ENCODE results near the gene CNTN3.

The CNTN3 gene

GRCh38 chr3:74642876-74643275 lies 28.4 kb upstream of the CNTN3 start:
- no peak for TF ChIP-seq CREB1 (IDR thresholded peaks at IDR 0.05; ENCODE audit: low read depth)
- no peak for TF ChIP-seq CEBPB (IDR thresholded peaks at IDR 0.05)
- TF ChIP-seq FOXM1 (IDR thresholded peaks at IDR 0.05; ENCODE audit: borderline replicate concordance, low read depth): no peak
- TF ChIP-seq, protein P1, sequence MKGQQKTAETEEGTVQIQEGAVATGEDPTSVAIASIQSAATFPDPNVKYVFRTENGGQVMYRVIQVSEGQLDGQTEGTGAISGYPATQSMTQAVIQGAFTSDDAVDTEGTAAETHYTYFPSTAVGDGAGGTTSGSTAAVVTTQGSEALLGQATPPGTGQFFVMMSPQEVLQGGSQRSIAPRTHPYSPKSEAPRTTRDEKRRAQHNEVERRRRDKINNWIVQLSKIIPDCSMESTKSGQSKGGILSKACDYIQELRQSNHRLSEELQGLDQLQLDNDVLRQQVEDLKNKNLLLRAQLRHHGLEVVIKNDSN (IDR thresholded peaks at IDR 0.05): no peak
- TF ChIP-seq YY1 (IDR thresholded peaks at IDR 0.05; ENCODE audit: low read depth): no peak
- TF ChIP-seq ZBTB7A (IDR thresholded peaks at IDR 0.05; ENCODE audit: low read depth): no peak
- TF ChIP-seq NFIC (IDR thresholded peaks at IDR 0.05): no peak
- TF ChIP-seq REST (IDR thresholded peaks at IDR 0.05; ENCODE audit: low read depth): no peak
- TF ChIP-seq TAF1 (IDR thresholded peaks at IDR 0.05; ENCODE audit: low read depth): no peak
- no peak for TF ChIP-seq TEAD4 (IDR thresholded peaks at IDR 0.05)
- TF ChIP-seq RAD21 (IDR thresholded peaks at IDR 0.05; ENCODE audit: low read depth): no peak
- TF ChIP-seq TCF12 (IDR thresholded peaks at IDR 0.05; ENCODE audit: low read depth): no peak
- TF ChIP-seq EP300 (IDR thresholded peaks at IDR 0.05; ENCODE audit: borderline replicate concordance): no peak
- no peak for TF ChIP-seq EGR1 (IDR thresholded peaks at IDR 0.05)
- TF ChIP-seq, protein P2, sequence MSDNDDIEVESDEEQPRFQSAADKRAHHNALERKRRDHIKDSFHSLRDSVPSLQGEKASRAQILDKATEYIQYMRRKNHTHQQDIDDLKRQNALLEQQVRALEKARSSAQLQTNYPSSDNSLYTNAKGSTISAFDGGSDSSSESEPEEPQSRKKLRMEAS (IDR thresholded peaks at IDR 0.05): no peak

- no peak for TF ChIP-seq EGR1 (IDR thresholded peaks at IDR 0.05)
- TF ChIP-seq FOXM1 (IDR thresholded peaks at IDR 0.05; ENCODE audit: borderline replicate concordance, low read depth): no peak
- no peak for TF ChIP-seq YY1 (IDR thresholded peaks at IDR 0.05; ENCODE audit: low read depth)
Observed at GRCh38 chr3:74640211-74640610, 25.8 kb upstream of the CNTN3 start.

GRCh38 chr3:74639681-74640080 lies 25.2 kb upstream of the CNTN3 start:
- TF ChIP-seq TEAD4 (IDR thresholded peaks at IDR 0.05) (no peak), TCF12 (IDR thresholded peaks at IDR 0.05; ENCODE audit: low read depth) (no peak), REST (IDR thresholded peaks at IDR 0.05; ENCODE audit: low read depth) (no peak), YY1 (IDR thresholded peaks at IDR 0.05; ENCODE audit: low read depth) (no peak)

DNA sequence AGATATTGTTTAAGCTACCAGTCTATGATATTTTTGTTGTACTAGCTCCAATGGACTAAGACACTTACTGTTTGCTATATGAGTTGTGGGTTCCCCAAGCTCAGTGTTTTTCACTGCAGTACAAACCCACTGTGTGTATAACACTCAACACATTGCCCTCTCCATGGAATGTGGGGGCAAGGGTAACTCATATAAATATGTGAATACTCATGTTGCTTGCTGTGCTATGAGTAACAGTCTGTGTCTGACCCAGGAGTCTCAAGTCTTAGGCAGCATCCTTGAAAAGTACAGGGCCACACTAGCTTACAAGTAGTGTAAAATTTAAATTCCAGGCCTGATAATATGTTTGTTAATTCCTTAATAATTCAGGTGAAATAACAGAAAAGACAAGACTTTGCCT lies 22.5 kb upstream of the CNTN3 start:
- no peak for TF ChIP-seq EP300 (IDR thresholded peaks at IDR 0.05; ENCODE audit: borderline replicate concordance)
- TF ChIP-seq, protein P1 (IDR thresholded peaks at IDR 0.05): no peak
- TF ChIP-seq, protein P2 (IDR thresholded peaks at IDR 0.05): no peak
- no peak for TF ChIP-seq CREB1 (IDR thresholded peaks at IDR 0.05; ENCODE audit: low read depth)
- no peak for TF ChIP-seq EGR1 (IDR thresholded peaks at IDR 0.05)
- no peak for TF ChIP-seq FOXM1 (IDR thresholded peaks at IDR 0.05; ENCODE audit: borderline replicate concordance, low read depth)
- TF ChIP-seq CEBPB (IDR thresholded peaks at IDR 0.05): no peak
- no peak for TF ChIP-seq TCF12 (IDR thresholded peaks at IDR 0.05; ENCODE audit: low read depth)
- TF ChIP-seq ZBTB7A (IDR thresholded peaks at IDR 0.05; ENCODE audit: low read depth): no peak
- no peak for TF ChIP-seq TEAD4 (IDR thresholded peaks at IDR 0.05)
- no peak for TF ChIP-seq RAD21 (IDR thresholded peaks at IDR 0.05; ENCODE audit: low read depth)
- TF ChIP-seq YY1 (IDR thresholded peaks at IDR 0.05; ENCODE audit: low read depth): no peak
- no peak for TF ChIP-seq REST (IDR thresholded peaks at IDR 0.05; ENCODE audit: low read depth)
- no peak for TF ChIP-seq NFIC (IDR thresholded peaks at IDR 0.05)
- no peak for TF ChIP-seq TAF1 (IDR thresholded peaks at IDR 0.05; ENCODE audit: low read depth)

- no peak for TF ChIP-seq ZBTB7A (IDR thresholded peaks at IDR 0.05; ENCODE audit: low read depth)
- no peak for TF ChIP-seq TEAD4 (IDR thresholded peaks at IDR 0.05)
- TF ChIP-seq CREB1 (IDR thresholded peaks at IDR 0.05; ENCODE audit: low read depth): no peak
- TF ChIP-seq NFIC (IDR thresholded peaks at IDR 0.05): no peak
- TF ChIP-seq RAD21 (IDR thresholded peaks at IDR 0.05; ENCODE audit: low read depth): no peak
- TF ChIP-seq EP300 (IDR thresholded peaks at IDR 0.05; ENCODE audit: borderline replicate concordance): no peak
- no peak for TF ChIP-seq FOXM1 (IDR thresholded peaks at IDR 0.05; ENCODE audit: borderline replicate concordance, low read depth)
- TF ChIP-seq, protein P2 (IDR thresholded peaks at IDR 0.05): no peak
- no peak for TF ChIP-seq YY1 (IDR thresholded peaks at IDR 0.05; ENCODE audit: low read depth)
- TF ChIP-seq EGR1 (IDR thresholded peaks at IDR 0.05): no peak
- no peak for TF ChIP-seq CEBPB (IDR thresholded peaks at IDR 0.05)
- TF ChIP-seq TAF1 (IDR thresholded peaks at IDR 0.05; ENCODE audit: low read depth): no peak
- no peak for TF ChIP-seq REST (IDR thresholded peaks at IDR 0.05; ENCODE audit: low read depth)
- TF ChIP-seq, protein P1 (IDR thresholded peaks at IDR 0.05): no peak
- TF ChIP-seq TCF12 (IDR thresholded peaks at IDR 0.05; ENCODE audit: low read depth): no peak
Observed at GRCh38 chr3:74633021-74633420, 18.6 kb upstream of the CNTN3 start.

All from Ishikawa (cell line).